ENCODE measurements around the gene NOL4L. TPM values are rescaled to one million over a fixed set of nuclear protein-coding genes. Genes with fewer than 3 reads are reported as not detected.

NOL4L gene
- total RNA-seq, 1 experiment from 2014 or later: 1.4 TPM

- no peak overlapping the region for H3K4me3 ChIP-seq (ENCODE audit: low read depth, low read length, poor library complexity, severe bottlenecking)
- no peaks in the 10 kb centered on the region for H3K27me3 ChIP-seq (replicated peaks; ENCODE audit: insufficient read depth, low read depth, low read length, poor library complexity)
- no TSS peak for BruUV-seq (replicated peaks)
- intact Hi-C loops (cut with micrococcal nuclease; ENCODE audit: unreplicated experiment): no loop called here
- peaks cover 43% of the 10 kb centered on the region for H3K36me3 ChIP-seq (ENCODE audit: insufficient read depth, low read length, poor library complexity, severe bottlenecking)
- no peak for DNase-seq (ENCODE audit: low spot score)
- TF ChIP-seq, protein P1, sequence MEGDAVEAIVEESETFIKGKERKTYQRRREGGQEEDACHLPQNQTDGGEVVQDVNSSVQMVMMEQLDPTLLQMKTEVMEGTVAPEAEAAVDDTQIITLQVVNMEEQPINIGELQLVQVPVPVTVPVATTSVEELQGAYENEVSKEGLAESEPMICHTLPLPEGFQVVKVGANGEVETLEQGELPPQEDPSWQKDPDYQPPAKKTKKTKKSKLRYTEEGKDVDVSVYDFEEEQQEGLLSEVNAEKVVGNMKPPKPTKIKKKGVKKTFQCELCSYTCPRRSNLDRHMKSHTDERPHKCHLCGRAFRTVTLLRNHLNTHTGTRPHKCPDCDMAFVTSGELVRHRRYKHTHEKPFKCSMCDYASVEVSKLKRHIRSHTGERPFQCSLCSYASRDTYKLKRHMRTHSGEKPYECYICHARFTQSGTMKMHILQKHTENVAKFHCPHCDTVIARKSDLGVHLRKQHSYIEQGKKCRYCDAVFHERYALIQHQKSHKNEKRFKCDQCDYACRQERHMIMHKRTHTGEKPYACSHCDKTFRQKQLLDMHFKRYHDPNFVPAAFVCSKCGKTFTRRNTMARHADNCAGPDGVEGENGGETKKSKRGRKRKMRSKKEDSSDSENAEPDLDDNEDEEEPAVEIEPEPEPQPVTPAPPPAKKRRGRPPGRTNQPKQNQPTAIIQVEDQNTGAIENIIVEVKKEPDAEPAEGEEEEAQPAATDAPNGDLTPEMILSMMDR (conservative IDR thresholded peaks at IDR 0.05; ENCODE audit: low read depth, low read length): no peak
- TF ChIP-seq EZH2 (IDR thresholded peaks at IDR 0.05; ENCODE audit: borderline replicate concordance, low read depth, low read length, poor library complexity, severe bottlenecking): no peak
- H3K9me3 ChIP-seq (ENCODE audit: low read depth, low read length, poor library complexity, severe bottlenecking): no peaks in the 10 kb centered on the region
- POLR2A ChIA-PET (ENCODE audit: low non-redundant PET): no interaction called here
- H3K27ac ChIP-seq (ENCODE audit: low read depth, low read length, poor library complexity, severe bottlenecking): no peak overlapping the region
- CTCF ChIA-PET: no interaction called here
- H3K4me1 ChIP-seq (ENCODE audit: insufficient read depth, low read length, poor library complexity, severe bottlenecking): no peaks in the 10 kb centered on the region
Observed at GRCh38 chr20:32440069-32440757, 144.9 kb downstream of the NOL4L start.

DNA sequence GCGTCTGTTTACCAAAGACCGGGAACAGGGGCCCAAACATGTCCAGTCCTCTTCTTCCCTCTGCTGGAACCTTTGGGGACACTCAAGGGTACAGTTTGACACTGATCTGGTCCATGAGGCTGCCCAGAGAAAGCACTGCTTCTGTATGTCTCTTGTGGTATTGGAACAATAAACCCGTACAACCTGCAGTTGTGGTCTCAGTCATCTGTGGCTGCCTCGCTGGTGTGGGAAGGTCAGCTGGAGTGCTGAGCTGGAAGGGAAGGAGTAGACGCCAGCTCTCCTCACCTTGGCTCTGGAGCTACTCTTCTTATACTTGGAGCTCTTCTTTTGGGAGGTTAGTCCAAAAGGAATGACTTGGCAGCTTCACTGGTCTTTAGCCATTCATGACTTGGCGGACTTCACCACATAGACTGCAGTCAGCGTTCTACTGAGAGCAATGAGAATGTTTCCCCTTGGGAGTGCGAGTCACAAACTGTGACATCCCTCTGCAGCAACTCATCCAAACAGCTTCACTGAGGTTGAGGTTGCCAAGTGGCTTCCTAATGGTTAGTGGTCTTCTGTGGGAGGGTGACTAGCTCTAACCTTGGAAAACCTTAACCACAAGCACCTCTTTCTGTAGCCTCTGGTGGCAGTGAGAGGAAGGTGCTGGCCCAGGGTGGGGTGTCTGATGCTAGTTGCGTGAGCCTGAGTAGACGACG, 145.9 kb downstream of the NOL4L start:
- ChIA-PET CTCF (no interaction called here), POLR2A (ENCODE audit: low non-redundant PET) (no interaction called here)
- DNase-seq (ENCODE audit: low spot score): peak; percentile 30
- no peaks in the 10 kb centered on the region for H3K27me3 ChIP-seq (replicated peaks; ENCODE audit: insufficient read depth, low read depth, low read length, poor library complexity)
- no peaks in the 10 kb centered on the region for H3K9me3 ChIP-seq (ENCODE audit: low read depth, low read length, poor library complexity, severe bottlenecking)
- no peak for TF ChIP-seq EZH2 (IDR thresholded peaks at IDR 0.05; ENCODE audit: borderline replicate concordance, low read depth, low read length, poor library complexity, severe bottlenecking)
- TF ChIP-seq, protein P1 (conservative IDR thresholded peaks at IDR 0.05; ENCODE audit: low read depth, low read length): no peak
- H3K36me3 ChIP-seq (ENCODE audit: insufficient read depth, low read length, poor library complexity, severe bottlenecking): peaks cover 53% of the 10 kb centered on the region
- BruUV-seq (replicated peaks): no TSS peak
- no peak overlapping the region for H3K4me3 ChIP-seq (ENCODE audit: low read depth, low read length, poor library complexity, severe bottlenecking)
- no peaks in the 10 kb centered on the region for H3K4me1 ChIP-seq (ENCODE audit: insufficient read depth, low read length, poor library complexity, severe bottlenecking)
- intact Hi-C loops (cut with micrococcal nuclease; ENCODE audit: unreplicated experiment): no loop called here
- H3K27ac ChIP-seq (ENCODE audit: low read depth, low read length, poor library complexity, severe bottlenecking): no peak overlapping the region

- H3K4me1 ChIP-seq (ENCODE audit: insufficient read depth, low read length, poor library complexity, severe bottlenecking): no peaks in the 10 kb centered on the region
- intact Hi-C loops (cut with micrococcal nuclease; ENCODE audit: unreplicated experiment): no loop called here
- no peaks in the 10 kb centered on the region for H3K9me3 ChIP-seq (ENCODE audit: low read depth, low read length, poor library complexity, severe bottlenecking)
- no peak overlapping the region for H3K4me3 ChIP-seq (ENCODE audit: low read depth, low read length, poor library complexity, severe bottlenecking)
- ChIA-PET CTCF (no interaction called here), POLR2A (ENCODE audit: low non-redundant PET) (no interaction called here)
- H3K27ac ChIP-seq (ENCODE audit: low read depth, low read length, poor library complexity, severe bottlenecking): no peak overlapping the region
- DNase-seq (ENCODE audit: low spot score): no peak
- TF ChIP-seq EZH2 (IDR thresholded peaks at IDR 0.05; ENCODE audit: borderline replicate concordance, low read depth, low read length, poor library complexity, severe bottlenecking): no peak
- no peaks in the 10 kb centered on the region for H3K27me3 ChIP-seq (replicated peaks; ENCODE audit: insufficient read depth, low read depth, low read length, poor library complexity)
- no TSS peak for BruUV-seq (replicated peaks)
- peaks cover 61% of the 10 kb centered on the region for H3K36me3 ChIP-seq (ENCODE audit: insufficient read depth, low read length, poor library complexity, severe bottlenecking)
Observed at GRCh38 chr20:32438331-32438858, 146.7 kb downstream of the NOL4L start.

Measured in A673 (cell line).